NCI-H1105 (cell line): Measurements from ENCODE around the gene RPP21.

Experiments
- DNase-seq: peaks from one replicate; lab custom pipeline; 2025; lab: John Stamatoyannopoulos, UW

Gene RPP21

DNA sequence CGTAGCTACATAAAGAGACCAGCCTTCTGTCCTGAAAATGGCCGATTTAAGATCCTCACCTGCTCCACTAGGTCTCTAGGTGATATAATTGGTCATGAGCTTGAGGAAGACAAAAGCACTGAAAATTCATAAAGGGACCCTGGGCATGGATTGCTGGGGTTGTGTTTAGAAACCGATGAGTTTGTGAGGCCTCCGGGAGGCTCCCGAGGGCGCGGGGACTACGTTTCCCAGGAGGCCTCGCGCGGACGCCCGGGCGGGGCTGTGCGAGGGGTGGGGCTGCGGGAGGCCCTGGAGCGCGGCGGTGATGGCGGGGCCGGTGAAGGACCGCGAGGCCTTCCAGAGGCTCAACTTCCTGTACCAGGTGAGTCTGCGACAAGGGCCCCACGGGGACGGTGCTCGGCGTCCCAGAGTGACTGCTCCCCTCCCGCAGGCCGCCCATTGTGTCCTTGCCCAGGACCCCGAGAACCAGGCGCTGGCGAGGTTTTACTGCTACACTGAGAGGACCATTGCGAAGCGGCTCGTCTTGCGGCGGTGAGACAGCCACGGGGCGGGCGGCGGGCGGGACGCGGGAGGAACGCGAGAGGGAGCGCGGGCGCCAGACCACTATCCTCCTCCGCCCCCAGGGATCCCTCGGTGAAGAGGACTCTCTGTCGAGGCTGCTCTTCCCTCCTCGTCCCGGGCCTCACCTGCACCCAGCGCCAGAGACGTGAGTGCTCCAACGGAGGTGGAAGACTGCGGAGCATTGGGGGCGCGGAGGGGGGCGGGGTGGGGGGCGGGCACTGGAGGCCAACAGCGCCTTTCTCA lies at the start of gene RPP21:
Gene RPP21, plus strand, starts transcription at position 289 of the 804 bp plus-strand sequence. Its CDS starts 16 bp downstream, at position 305.
- DNase-seq: peak; percentile 73

DNA sequence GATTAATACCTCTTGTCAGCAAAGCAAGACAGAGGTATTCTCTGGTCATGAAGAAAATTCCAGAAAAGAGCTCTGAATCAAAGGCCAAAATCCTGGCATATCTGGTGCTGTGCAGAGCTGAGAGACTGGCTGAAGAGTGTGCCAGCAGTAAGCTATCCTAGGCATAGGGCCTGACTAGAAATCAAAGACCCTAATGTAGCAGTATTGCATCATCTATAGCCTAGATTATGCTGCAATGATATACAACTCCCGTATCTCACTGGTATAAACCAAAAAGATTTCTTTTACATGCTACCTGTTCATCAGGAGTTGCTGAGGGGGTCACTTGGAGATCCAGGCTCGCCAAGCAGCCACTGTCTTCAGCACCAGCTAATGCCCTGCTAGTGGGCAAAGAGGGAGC lies 49.1 kb upstream of the RPP21 start:
- DNase-seq: no peak

DNA sequence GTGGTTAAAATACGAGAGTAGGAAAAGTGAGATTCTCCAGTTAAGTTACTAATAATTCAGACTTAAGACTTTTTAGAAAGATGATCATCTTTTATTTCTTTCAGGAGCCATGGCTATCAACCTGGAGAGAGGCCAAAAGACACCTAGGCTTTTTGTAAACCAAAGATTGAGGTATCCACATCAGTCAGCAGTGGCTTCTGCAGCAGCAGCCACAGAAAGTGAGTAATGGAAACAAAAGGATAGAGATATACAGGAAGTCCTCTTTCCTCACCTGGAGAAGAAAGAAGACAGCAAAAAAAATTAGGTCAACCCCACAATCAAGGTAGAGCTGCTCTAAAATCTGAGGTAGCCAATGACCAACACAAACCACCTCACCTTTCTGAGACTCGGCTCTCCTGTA lies 41.0 kb upstream of the RPP21 start:
- DNase-seq: no peak

DNA sequence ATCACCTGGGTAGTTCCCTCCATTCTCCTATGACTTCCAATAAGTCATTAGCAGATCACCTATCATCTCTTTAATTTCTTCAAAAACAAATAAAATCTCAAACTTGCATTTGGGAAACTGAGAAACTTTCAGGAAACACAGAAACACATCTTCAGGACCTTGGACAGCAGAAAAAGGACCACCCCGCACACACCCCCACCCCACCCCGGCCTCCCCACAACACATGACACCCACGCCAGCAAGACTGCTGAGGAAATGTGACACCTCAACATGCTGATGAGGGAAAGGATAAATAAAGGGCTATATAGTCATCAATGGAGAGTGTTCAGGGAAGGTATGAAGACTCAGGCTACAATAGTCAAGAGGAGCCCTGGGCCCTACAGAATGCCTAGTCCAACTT lies 33.9 kb upstream of the RPP21 start:
- no peak for DNase-seq

DNA sequence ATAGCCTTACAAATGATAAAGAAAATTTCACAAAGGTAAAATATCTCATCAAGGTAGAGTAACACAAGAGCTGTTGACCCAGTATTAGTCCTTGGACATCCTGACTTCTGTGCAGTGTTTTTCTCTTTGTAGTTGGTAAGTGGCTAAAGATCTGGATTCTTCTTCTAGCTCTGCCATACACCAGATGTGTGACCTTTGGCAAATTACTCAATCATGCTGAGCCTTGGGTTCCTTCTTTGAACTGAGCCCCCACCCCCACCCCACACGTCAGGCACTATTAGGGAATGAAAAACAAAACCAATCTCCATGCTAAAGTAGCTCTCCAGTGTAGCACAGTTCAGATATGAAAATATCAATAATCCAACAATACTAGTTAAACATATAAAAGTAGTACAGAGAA lies 33.3 kb upstream of the RPP21 start:
- DNase-seq: no peak

DNA sequence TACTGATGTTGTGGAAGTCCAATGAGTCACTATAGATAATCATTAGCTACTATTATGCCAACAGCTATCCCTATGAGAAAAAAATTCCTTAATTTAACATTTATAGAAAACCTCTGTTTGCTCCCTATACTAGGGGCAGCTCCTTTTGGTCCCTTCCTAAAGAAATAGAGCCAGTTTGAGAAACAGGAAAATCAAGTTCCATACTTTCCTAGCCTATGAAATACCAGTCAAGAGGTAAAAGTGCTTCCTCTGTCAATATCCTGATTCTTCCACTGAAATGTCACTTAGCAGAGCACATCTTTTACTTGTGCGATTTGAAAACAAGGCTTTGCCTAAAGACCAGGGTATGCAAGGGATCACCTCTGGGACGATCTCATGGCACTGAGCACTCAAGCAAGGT lies 32.7 kb upstream of the RPP21 start:
- DNase-seq: no peak

DNA sequence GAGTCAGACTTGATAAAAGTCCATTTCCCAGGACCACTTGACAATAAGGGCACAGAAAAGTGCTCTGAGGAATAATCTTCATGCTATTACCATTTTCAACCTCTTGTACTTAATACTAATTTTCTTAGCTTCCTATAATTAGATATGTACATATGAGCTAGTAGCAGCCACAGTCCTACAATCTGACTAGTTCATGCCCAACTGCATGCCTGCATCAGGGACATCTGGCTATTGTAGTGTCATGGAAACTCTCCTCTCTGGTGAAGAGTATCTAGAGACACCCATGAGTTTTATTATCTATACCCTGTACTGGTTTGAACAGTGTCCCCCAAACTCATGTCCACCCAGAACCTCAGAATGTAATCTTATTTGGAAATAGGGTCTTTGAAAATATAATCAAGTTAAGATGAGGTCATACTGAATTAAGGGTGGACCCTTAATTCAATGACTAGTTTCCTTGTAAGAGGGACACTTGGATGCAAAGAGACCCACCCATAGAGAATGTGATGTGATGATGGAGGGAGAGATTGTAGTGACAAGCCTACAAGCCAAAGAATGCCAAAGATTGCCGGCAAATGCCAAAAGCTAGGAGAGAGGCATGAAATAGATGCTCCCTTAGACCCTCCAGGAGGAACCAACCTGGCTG lies 32.2 kb upstream of the RPP21 start:
- no peak for DNase-seq

DNA sequence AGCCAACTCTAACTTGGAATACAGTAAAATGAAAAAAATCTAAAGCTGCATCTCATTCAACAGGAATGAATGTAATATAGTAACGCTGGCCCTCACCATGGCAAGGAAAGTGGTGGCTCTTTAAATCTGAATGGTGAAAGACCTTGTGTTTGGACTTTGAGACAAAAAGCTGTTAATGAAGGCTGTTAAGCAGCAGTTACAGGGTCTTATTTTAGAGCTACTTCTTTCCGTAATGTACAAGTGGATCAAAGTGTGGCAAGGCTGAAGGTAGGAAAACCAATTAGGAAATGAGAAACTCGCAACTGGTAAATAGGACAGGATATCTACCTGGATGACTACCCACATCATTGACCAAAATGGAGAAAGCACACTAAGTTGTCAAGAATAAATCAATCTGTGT lies 29.8 kb upstream of the RPP21 start:
- DNase-seq: no peak

DNA sequence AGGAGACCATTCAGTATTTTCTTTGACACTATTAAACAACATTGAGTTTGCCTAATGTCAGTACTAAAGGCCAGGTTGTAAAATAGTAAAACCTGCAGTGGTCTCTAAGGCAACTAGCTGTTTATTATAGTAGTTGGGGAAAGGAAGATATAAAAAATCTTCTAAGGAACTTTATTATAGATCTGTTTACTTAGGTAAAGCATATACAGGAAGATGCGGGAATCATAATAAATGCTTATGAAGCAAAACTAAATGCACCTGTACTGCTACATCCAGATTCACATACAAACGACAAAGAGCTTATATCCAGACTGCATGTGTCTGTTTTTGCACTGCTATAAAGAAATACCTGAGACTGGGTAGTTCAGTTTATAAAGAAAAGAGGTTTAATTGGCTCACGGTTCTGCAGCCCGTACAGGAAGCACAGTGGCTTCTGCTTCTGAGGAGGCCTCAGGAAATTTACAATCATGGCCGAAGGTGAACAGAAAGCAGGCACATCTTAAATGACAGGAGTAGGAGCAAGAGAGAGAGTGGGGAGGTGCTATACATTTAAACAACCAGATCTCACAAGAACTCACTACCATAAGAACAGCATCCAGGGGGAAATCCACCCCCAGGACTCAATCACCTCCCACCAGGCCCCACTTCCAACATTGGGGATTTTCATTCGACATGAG lies 26.9 kb upstream of the RPP21 start:
- DNase-seq: no peak

DNA sequence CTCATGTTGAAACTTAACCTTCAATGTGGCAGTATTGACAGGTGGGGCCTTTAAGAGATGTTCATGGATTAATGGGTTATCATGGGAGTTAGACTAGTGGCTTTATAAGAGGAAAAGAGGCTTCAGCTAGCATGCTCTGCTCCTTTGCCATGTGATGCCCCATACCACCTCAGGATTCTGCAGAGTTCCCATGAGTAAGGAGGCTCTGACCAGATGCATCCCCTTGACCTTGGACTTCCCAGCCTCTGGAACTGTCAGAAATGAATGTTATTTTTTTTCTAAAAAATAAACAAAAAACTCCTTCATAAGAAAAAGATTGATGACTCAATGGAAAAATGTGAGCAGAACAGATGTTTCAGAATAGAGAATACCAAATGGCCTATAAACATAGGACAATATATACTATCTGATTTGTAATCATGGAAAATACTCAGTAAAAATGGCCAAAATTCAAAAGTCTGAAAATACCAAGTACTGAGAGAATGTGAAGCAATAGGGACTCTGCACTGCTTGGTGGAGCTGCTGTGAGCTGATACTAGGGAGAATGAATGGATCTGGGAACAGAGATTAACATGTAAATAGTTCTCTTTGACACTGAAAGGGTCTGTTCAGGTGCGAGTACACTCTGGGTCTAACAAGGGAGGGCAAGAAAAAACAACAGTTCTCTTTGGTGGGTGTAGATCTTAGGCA lies 25.7 kb upstream of the RPP21 start:
- no peak for DNase-seq

DNA sequence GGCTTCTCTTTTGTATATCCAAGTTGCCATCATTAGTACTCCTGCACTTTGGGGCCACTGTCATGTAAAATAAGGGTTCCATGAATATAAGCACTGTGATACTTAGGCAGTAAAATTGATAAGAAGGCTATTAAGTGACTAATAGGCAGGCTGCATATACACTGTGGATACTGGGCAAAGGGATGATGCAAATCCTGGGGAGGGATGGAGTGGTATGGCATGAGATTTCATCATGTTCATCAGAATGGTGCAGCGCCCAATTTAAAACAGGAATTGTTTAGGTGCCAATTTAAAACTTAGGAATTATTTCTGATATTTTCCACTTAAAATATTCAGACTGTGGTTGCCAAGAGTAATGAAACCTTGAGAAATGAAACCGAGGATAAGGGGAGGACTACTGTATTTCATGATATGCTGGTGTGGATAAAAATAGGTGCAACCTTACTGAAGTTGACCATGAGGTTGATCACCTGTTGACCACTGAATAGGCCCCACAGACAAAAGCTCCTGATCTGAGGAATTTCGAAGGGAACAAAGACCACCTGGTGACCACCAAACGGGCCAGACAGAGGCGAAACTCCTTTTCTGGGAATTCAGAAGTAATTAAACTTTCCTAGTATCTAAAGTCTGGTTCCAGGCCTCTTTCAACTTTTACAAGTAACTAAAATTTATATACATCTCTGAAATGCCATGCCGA lies 23.1 kb upstream of the RPP21 start:
- DNase-seq: no peak

DNA sequence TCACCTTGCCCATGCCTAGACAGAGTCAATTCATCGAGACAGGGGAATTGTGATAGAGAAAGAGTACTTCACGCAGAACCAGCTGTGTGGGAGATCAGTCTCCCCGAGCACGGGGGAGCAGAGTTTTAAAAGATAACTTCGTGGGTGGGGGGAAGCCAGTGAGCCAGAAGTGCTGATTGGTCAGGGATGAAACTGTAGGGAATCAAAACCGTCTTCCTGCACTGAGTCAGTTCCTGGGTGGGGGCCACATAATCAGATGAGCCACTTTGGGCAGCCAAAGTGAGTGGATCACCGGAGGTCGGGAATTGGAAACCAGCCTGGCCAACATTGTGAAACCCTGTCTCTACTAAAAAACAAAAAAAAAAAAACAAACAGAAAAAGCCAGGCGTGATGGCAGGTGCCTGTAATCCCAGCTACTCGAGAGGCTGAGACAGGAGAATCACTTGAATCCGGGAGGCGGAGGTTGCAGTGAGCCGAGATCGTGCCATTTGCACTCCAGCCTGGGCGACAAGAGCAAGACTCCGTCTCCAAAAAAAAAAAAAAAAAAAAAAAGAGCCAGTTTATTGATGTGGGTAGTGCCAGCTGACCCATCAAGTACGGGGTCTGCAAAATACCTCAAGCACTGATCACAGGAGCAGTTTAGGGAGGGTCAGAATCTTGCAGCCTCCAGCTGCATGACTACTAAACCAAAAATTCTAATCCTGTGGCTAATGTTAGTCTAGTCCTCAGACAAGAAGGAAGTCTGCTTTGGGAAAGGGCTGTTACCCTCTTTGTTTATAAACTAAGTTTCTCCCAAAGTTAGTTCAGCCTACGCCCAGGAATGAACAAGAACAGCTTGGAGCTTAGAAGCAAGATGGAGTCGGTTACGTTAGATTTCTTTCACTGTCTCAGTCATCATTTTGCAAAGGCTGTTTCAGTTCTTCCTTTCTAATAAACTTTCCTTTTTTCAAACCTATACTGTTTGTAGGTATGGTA lies 22.1 kb upstream of the RPP21 start:
- DNase-seq: no peak

DNA sequence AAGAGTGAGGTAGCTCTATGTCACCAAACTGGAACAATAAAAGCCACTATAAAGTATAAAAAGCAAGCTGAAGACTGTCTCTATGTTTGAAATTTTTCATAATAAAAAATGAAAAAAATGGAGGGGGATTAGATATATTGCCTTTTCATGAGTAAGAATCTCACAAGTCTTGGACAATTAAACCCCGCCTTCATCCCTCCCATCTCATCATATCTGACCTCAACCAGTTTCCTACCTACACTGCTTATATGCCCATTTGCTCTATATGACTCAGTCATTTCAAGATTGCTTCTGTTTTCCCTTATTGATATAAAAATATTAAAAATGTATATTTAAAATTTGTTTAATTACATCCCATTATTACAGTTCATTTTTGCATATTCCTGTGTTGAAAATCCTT lies 21.1 kb upstream of the RPP21 start:
- no peak for DNase-seq

DNA sequence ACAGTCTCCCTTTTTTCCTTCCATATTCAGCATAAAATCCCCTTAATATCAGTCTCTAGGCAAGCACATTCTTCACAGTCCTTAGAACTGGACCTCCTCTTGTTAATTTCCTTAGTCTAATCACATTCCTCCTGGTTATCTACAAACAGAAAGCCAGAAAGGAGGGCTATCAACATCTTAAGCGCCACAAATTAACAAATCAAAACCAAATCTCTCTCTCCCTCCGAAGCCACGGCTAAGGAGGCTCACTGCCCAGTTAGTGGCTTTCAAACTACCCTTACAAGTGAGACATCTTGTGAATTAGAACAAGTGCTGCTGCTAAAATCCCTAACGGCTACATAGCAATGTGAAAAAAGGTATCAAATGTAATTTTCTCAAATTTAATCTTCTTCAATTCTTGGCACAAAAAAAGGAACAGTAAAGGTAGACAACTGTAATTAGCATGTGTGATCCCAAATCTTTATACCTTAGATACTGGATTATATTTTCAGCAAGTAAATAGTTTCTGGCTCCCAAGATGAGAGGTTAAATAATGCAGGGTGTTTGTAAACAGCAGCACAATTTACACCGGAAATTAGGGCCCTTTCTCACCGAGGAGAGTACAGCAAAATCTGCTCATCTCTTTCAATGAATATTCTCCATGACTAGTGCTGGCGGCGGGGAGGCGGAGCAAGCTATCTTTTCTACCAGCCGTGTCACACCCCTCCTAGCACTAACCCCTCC lies 19.6 kb upstream of the RPP21 start:
- DNase-seq: peak; percentile 63

DNA sequence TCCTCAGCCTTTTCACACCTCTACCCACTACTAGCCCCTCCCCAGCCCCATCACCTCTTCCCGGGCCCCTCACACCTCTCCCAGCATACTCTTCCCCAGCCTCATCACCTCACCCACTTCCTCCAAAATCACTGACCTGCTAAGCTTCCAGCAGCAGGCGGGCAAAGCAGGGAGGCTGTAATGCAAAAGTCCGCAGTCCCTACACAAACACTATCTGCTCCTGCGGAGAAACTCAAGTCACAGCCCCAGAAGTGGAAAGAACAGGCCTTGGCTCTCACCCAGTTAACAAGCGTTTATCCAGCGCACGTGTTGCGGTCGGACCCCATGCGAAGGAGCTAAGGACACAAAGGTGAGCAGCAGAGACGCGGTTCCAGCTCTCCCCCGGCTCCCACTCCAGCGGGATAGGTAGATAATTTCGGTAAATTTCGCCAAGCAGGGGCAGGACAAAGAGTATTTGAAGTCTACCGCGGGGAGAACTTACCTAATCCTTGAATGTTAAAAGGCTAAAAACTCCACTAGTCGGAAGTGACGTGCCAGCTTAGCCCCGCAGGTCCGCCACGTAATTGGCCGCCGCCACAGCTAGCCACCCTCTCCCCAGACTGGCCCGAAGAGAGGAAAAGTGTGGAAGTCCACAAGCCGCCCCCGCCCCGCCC lies 19.0 kb upstream of the RPP21 start:
- peak; percentile 72 for DNase-seq

DNA sequence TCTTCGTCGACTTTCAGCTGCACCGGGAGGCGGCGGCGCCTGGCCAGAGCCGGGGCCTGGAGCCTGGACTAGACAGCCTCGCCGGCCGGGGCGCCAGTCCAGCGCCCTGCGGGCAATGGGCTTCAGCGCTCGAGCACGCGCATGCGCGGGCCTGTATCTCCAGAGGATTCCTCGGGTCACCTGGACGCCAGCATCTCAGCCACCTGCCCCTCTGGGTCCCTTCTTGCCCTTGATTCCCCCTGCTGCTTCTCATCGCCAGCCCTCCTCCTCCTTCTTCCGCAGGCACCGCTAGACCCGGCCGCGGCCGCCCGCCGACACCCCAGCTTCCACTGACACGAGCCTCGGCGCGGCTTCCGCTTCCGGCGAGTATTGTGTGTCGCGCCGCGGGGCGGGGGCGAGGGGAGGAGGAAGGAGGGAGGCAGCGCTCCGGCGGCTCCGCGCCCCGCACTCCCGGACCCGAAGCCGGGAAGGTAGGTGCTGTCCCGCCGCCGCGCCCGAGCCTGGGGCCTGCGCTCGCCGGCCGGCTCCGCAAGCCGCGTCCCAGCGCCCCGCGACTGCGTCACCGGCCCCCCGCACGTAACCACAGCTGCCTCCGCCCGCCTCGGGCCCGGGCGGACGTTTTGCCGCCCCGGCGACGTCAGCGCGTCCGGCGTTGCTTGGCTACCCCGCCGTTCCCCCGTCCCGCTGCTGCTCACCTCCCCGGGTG lies 18.3 kb upstream of the RPP21 start, which contains the start of gene TRIM39:
Gene TRIM39, plus strand, starts transcription at position 402 of the 706 bp plus-strand sequence. CDS start 2,391 bp downstream, outside the sequence.
- DNase-seq: peak; percentile 72

DNA sequence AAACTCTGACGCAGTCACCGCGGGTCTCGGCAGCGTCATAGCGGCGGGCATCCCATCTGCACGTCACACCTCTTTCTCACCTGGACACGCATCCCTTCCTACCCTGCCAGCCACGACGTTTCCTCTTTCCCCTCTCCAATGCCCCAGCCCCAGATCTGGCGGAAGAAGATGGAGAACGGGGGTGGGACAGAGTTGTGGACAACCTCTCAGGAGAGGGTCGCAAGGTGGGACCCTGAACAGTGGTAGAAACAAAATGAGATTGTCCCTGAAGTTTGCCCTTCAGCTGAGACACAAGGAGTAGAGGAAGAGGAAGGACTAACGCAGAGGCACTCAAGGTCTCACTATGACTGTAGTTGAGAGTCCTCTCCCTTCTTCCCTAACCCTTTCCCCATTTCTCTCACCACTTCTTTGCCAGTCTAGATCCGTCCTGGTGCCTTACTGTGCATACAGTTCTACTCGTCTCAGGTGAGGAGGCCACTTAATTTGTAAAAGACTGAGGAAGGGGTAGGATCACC lies 17.7 kb upstream of the RPP21 start:
- peak; percentile 71 for DNase-seq

DNA sequence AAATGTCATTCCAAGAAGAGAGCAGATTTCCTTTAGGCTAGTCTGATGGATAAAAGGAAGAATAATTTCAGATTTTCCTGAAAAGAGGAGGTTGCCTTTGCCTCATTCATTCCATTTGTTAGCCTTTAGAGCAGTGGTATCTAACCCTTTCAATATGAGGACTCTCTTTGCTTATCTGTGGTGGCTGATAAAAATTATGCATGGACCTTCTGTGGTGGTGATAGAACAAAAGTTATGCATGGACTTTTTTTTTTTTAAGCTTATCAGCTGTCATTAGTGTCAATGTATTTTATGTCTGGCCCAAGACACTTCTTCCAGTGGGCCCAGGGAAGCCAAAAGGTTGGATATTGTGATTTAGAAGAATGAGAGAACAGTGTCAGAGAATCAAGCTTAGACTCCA lies 16.6 kb upstream of the RPP21 start:
- DNase-seq: no peak
